Measurements from ENCODE around the gene RARB.

RARB gene

GRCh38 chr3:25448750-25449692 is 21.0 kb downstream of the RARB start:
- DNase-seq: no peak

DNA sequence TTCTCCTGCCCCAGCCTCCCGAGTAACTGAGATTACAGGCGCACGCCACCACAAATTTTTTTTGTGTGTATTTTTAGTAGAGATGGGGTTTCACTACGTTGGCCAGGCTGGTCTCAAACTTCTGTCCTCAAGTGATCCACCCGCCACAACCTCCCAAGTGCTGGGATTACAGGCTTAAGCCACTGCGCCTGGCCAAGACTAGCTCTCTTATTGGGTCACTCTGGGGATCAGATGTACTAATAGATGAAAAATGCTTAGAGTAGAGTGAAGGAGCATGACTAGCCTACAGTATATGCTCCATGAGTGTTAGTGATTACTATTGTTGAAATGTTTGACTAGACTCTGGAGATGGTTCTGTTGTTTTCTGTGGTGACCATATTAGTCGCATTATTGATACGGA is 21.8 kb downstream of the RARB start:
- DNase-seq: no peak

GRCh38 chr3:25452192-25452591 is 24.1 kb downstream of the RARB start:
- DNase-seq: no peak

- no peak for DNase-seq
Measured at GRCh38 chr3:25452740-25453139, 24.7 kb downstream of the RARB start.

- DNase-seq: no peak
Measured at GRCh38 chr3:25453619-25454004, 25.5 kb downstream of the RARB start.

GRCh38 chr3:25454005-25454927 is 26.2 kb downstream of the RARB start:
- DNase-seq: no peak

DNA sequence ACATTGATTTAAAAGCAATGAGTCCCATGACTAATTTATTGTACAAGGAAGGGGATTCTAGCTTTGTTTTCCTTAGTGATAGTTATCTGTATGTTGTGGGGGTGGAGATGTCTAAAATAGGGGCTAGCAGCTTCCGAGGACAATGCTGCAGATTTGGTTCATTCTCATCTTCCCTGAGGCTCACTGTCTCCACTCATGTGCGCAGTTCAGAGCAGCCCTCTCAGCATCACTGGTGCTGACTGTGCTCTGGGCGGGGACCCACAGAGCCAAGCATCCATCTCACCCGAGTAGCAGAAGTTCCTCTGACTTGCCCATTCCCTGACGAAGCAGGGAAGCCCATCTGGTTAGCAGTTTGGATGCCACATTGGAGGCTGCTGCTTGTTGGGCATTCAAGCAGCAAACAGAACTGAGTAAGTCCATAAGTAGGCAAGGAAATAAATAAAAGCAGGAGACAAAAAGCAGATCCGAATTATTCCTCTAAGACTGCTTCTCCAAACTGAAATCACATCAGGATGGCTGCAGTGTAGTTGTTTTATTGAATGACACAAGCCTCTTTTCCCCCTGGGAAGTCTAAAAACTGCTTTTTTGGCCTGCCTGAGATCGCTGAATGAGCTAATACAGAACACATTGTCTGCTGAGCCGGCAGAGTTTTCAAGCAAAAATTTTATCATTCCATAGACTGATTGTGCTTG is 27.5 kb downstream of the RARB start:
- DNase-seq: no peak

DNA sequence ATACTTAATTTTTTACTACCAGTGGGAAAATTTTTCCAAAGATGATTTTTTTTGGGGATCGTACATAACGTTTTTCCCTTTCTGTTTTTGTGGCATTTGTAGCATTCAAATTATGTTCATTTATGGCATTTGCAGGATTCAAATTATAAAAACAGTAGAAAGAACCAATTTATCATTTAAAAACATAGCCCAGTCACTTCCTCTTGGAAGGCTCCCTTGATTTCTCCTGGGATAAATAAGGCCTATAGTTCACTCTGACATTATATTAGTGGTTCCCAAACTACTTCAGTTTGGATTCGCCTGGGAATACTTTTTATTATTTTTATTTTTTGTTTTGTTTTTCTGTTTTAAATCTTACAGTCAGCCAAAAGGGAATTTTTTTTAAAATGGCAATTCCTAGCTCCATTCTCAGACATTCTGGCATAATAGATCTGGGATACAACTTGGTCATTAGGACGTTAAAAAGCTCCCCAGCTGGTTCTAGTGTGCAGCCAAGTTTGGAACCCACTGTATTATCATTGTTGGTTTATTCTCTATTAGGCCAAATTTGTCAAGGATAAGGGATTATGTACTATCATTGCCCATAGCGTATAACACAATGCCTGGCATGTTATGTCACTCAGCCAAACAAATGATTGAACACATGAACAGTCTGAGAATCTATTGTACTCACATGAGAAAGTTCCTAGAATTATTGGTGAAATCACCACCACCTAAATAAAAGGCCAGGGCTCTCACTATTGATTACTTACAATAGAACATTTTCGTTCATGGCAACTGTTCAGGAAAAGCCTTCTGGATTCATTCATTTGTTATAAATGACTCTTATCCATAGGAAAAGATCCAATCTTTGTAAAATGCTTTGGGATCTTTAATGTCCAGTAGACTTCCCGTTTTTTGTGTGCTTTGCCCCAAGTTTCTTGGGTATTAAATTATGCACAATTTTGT is 28.9 kb downstream of the RARB start:
- DNase-seq: no peak

- no peak for DNase-seq
Measured at GRCh38 chr3:25457671-25458419, 29.8 kb downstream of the RARB start.

- DNase-seq: no peak
Measured at GRCh38 chr3:25458420-25458814, 30.4 kb downstream of the RARB start.

GRCh38 chr3:25460751-25461150 is 32.7 kb downstream of the RARB start:
- DNase-seq: no peak

DNA sequence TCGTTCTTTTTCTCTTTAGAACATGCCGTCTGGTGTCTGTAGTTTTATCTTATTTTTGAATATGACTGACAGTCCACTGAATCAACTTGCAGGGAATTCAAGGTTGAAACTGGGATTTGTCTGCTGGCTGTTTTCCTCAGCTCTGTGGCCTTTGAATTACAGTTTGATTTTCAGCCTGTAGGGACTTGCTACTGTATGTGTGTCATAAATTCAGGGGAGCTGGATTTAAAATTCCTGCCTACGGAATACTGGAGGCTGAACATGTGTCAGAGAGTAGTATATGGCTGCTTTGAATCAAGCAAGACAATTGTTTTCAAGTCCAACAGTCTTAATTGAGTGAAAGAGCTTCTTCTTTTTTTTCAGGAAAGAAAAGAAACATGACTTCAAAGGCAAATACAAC is 33.9 kb downstream of the RARB start:
- no peak for DNase-seq

DNA sequence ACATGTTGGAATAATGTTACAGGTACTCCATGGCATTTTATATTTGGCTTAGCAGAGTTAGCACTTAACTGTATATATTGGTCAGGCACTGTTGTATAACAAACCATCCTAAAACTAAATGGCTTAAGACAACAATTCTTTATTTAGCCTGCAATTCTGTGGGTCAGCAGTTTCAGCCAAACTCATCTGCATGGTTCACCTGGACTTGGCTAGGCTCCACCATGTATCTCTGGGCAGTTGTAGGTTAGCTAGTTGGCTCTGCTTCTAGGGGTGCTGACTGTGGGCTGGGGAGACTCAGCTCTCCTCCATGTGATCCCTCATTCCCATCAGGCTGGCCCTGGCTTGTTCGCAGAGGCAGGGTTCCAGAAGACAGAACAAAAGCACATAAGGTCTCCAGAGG is 34.4 kb downstream of the RARB start:
- no peak for DNase-seq

DNA sequence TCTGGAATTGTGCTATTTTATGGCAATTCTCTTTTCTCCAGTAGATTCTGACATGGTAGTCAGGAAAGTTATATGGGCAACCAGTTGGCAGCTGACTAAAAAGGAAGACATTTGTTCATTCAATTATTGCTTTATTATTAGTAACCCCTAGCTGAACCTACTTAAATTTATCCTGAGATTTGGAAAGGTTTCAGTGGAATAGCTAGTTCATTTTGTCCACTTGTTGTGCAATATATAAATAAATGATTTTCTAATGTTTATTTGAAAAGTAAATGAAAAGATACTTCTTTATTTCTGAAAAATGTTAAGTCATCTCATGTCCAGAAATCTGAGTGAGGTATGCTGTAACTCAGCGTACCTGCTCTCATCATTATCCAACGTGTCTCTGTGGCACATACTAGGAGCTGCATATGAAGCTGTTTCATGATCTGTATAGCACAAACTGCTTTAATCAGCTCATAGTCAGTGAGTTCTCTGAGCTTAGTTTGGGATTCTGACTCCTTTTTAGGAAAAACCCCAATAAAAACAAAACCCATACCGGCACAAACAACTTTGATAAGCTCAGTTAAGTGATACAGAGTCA is 35.9 kb downstream of the RARB start:
- DNase-seq: no peak

DNA sequence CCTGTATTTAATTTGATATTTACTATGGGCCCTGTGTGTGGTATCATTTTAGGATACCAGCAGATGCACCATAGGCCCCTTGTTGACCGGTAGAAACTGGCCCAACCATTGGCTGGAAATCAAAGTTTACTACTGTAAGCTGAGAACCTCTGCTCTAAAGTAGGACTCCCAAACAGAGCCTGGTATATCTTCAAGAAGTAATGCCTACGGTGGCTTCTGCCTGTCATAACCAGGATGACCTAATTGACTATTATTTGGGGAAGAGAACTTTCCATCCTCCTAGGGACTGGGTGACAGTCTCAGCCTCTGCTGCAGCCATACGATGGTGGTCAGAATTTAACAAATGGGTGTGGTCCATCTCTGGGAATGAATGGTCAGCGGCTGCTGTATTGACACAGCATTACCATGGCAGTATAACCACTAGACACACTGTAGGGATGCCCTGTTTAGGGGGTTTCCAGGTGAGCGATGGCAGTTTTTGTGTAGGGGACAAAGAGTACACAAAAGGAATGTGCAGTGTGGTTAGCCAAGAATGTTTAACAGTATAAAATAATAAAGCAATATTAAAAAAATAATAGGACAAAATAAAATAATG is 37.3 kb downstream of the RARB start:
- no peak for DNase-seq

DNA sequence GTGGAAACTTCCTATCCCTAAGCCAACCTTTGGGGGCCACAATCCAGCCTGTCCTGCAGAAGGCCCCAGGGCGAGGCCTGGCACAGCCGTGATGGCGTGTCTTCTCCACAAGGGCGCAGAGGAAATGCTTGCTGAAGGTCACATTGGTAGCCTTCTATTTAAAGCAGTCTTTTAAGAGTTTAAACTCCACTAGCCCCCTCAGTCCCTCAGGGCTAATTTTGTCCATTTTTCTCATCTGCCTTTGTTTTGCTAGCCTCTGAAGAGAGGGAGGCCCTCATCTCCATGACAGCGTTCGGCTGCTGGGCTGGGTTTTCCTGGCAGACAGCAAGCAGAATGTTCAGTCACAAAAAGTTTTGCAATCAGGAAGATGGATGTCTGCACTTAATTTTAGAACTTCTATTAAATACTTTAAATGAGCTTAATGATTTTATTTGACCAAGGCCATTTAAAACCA is 40.8 kb downstream of the RARB start:
- DNase-seq: no peak

DNA sequence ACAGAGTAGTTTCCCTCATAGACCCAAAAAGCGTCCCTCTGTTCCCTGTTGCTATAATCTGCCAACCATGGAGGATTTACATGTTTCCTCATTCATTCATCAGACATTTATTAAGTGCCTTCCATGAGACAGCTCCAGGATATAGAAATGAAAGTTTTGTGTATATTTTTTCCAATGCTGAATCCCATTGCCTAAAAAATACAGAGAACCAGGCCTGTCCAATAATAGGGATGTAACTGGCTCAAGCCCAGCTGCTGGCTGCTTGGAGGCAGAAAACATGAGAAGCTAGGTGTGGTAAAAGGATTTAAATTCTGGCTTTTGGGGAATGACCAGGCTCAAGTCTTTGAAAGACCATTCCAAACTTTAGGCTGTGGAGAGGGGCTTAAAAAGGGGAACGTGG is 41.5 kb downstream of the RARB start:
- no peak for DNase-seq

DNA sequence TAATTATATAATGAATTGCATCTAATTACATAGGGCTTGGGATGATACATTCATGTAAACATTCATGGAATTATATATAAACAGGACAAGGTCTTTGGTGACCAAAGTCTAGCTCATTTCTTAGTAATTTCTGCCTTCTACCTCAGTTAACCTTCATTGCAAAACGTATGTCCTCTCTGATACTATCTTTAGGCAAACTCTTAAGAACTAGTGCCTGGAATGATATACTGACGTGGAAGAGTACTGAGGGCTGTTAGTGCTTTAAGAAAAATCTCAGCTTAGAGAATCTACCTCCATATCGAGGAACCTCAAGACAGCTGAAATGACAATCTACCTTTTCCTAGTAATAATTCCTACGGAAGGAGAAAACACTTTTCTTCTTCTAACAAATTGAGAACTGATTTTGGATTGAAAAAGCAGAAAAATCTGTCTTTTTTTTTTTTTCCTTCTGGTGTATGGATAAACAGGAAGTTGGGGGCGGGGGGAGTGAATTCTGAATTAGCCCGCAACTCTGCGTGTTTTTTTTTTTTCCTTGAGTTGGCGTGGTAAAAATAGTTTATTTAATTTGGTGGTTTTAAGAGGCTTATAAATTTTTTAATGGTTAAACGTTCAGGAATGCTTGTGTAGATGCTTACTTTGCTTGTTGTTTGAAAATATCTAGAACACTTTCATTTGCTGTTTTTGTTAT is 43.2 kb downstream of the RARB start:
- no peak for DNase-seq

DNA sequence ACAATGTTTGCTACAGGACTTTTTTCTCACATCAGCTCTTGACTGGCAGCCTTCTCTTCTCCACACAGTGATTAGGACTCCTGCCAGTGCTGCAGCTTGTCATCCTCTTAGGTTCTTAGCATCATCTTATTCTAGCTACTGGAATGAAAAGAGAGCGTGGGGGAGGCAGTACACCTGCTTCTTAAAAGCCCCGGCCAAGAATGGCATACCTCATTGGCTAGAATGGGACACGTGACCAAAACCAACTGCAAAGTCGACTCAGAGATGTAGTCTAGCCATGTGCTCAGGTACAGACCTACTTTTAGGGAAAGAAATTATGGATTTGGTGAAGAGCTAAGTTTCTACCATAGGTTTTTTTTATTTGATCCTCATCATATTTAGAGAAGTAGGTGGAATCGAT is 44.1 kb downstream of the RARB start:
- no peak for DNase-seq

- DNase-seq: no peak
Measured at GRCh38 chr3:25472731-25473130, 44.7 kb downstream of the RARB start.

Data from DMS53 (cell line).